A549 (cell line): ENCODE data around the gene EMID1.

Experiments
- EP300 ChIP-seq, 2 experiments: fragments of >200 bp; sonication (Bioruptor Twin); formaldehyde crosslinking; IDR thresholded peaks; 2 replicates in 1 of 2; 3 replicates in 1 of 2; pipeline ENCODE4 v1.6.1; 2016 to 2017
- TF ChIP-seq, protein P1 (sequence below): fragments of 200-600 bp; sonication (generic); IDR thresholded peaks from 2 replicates; pipeline ENCODE4 v1.6.1; 2016; ENCODE audit warnings: antibody characterized with exemption, mild to moderate bottlenecking, moderate library complexity
- TF ChIP-seq, protein P2 (sequence below): fragments of >200 bp; sonication (Bioruptor Twin); formaldehyde crosslinking; IDR thresholded peaks from 3 replicates; pipeline ENCODE4 v1.5.1; 2016

- TF ChIP-seq, protein P1, sequence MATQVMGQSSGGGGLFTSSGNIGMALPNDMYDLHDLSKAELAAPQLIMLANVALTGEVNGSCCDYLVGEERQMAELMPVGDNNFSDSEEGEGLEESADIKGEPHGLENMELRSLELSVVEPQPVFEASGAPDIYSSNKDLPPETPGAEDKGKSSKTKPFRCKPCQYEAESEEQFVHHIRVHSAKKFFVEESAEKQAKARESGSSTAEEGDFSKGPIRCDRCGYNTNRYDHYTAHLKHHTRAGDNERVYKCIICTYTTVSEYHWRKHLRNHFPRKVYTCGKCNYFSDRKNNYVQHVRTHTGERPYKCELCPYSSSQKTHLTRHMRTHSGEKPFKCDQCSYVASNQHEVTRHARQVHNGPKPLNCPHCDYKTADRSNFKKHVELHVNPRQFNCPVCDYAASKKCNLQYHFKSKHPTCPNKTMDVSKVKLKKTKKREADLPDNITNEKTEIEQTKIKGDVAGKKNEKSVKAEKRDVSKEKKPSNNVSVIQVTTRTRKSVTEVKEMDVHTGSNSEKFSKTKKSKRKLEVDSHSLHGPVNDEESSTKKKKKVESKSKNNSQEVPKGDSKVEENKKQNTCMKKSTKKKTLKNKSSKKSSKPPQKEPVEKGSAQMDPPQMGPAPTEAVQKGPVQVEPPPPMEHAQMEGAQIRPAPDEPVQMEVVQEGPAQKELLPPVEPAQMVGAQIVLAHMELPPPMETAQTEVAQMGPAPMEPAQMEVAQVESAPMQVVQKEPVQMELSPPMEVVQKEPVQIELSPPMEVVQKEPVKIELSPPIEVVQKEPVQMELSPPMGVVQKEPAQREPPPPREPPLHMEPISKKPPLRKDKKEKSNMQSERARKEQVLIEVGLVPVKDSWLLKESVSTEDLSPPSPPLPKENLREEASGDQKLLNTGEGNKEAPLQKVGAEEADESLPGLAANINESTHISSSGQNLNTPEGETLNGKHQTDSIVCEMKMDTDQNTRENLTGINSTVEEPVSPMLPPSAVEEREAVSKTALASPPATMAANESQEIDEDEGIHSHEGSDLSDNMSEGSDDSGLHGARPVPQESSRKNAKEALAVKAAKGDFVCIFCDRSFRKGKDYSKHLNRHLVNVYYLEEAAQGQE = no peak
- TF ChIP-seq, protein P2, sequence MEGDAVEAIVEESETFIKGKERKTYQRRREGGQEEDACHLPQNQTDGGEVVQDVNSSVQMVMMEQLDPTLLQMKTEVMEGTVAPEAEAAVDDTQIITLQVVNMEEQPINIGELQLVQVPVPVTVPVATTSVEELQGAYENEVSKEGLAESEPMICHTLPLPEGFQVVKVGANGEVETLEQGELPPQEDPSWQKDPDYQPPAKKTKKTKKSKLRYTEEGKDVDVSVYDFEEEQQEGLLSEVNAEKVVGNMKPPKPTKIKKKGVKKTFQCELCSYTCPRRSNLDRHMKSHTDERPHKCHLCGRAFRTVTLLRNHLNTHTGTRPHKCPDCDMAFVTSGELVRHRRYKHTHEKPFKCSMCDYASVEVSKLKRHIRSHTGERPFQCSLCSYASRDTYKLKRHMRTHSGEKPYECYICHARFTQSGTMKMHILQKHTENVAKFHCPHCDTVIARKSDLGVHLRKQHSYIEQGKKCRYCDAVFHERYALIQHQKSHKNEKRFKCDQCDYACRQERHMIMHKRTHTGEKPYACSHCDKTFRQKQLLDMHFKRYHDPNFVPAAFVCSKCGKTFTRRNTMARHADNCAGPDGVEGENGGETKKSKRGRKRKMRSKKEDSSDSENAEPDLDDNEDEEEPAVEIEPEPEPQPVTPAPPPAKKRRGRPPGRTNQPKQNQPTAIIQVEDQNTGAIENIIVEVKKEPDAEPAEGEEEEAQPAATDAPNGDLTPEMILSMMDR = no peak
- TF ChIP-seq EP300 (IDR thresholded peaks at IDR 0.05) = no peak
Observed at GRCh38 chr22:29267462-29267857, 61.8 kb downstream of the EMID1 start.
